Psoas muscle (tissue), 8 donors: Measurements from ENCODE around the gene ATP2A3. TPM values are rescaled to one million over a fixed set of nuclear protein-coding genes. Genes with fewer than 3 reads are reported as not detected.

ENCODE experiments used
- ATAC-seq, 4 donors: fragments of 200-7000 bp; cut with Tn5 transposase; one replicate each; pipeline ENCODE4 v1.9.1; 2020; ENCODE audit warnings: moderate library complexity in 3 of 4, mild to moderate bottlenecking in 2 of 4
- DNase-seq, 2 donors: peaks; one replicate each; pipeline ENCODE4 v3.0.0-alpha.2; 2020
- H3K27ac ChIP-seq: fragments of 200-600 bp; one replicate; pipeline ENCODE4 v1.8.0; 2022
- H3K27me3 ChIP-seq, 3 donors: fragments of 200-600 bp in 1 of 3; one replicate each; pipeline versions ENCODE4 v1.6.1 to v1.8.0; 2013 to 2022; ENCODE audit warnings: low read length in 2 of 3, mild to moderate bottlenecking in 2 of 3, moderate library complexity in 1 of 3; ENCODE audit not compliant: insufficient read depth in 3 of 3
- H3K36me3 ChIP-seq, 2 donors: fragments of 200-600 bp in 1 of 2; one replicate each; pipeline versions ENCODE4 v1.6.1 to v1.8.0; 2013 to 2022; ENCODE audit warnings: low read depth in 1 of 2, mild to moderate bottlenecking in 1 of 2, moderate library complexity in 1 of 2; ENCODE audit not compliant: insufficient read depth in 1 of 2
- H3K4me1 ChIP-seq: fragments of 200-600 bp; one replicate; pipeline ENCODE4 v1.8.0; 2022
- H3K4me3 ChIP-seq: fragments of 200-600 bp; one replicate; pipeline ENCODE4 v1.8.0; 2022; ENCODE audit warnings: mild to moderate bottlenecking
- H3K9me3 ChIP-seq: fragments of 200-600 bp; one replicate; pipeline ENCODE4 v1.8.0; 2022
- WGBS, 3 donors: extraction: QIAGEN DNeasy Blood & Tissue Kit; methylation state at CpG; one replicate each; pipeline versions ENCODE4 v1.1.6 to v1.1.7; 2013; 5-methylcytosine and 5-hydroxymethylcytosine counted together
- intact Hi-C, 2 donors: fragments of 100-400 bp; cut with DNase I; formaldehyde crosslinking; loops; one replicate each; pipeline versions ENCODE4 v1.11.0 to v1.14.2; 2022
- polyA plus RNA-seq, 3 donors: library from polyadenylated mRNA; stranded (reverse); fragments of 200-250 nt; gene quantifications; one replicate each; pipeline ENCODE4 v1.2.3, GENCODE V29; 2013
- total RNA-seq, 4 donors: library from RNA; stranded (reverse); fragmentation: NEBNext Ultra II Directional in 2 of 4; extraction: Animal tissue kit (Norgen Biotek cat#: 25700) in 2 of 4; gene quantifications; one replicate each; pipeline versions ENCODE4 v1.2.1 to v1.2.4, GENCODE V29; 2021 to 2023
- TF ChIP-seq, protein P1 (sequence below): fragments of 200-600 bp; IDR thresholded peaks from one replicate; pipeline ENCODE4 v1.8.0; 2022; ENCODE audit warnings: antibody characterized with exemption
- donor health status: healthy with polysubstance abuse.
- donor health status: DM: no; HTN: no; CAD: no; lungs with moderate emphysema.
- donor health status: Bipolar disorder and iron deficiency.
- donor health status: healthy.
- donor health status: DM: yes; HTN: yes; CAD: no.
- donor health status: DM: no; HTN: no; CAD: no.
- donor health status: DM: no; HTN: no; CAD: no.
- donor health status: DM: yes; HTN: yes; CAD: no.

The ATP2A3 gene
- total and polyA plus RNA-seq, 7 donors: 1.2 to 3.8 (median 3.0) TPM

GRCh38 chr17:3907483-3908216 is 56.6 kb downstream of the ATP2A3 start:
- peak in 3 of 4 donors; percentile 26 to 55 (median 52) for ATAC-seq
- no peak overlapping the region for H3K4me3 ChIP-seq

GRCh38 chr17:3906881-3907280 is 57.4 kb downstream of the ATP2A3 start:
- Histone ChIP-seq H3K27ac (no peak overlapping the region), H3K4me1 (no peaks in the 10 kb centered on the region), H3K36me3 (no peaks in the 10 kb centered on the region), H3K9me3 (no peaks in the 10 kb centered on the region), H3K27me3 (no peaks in the 10 kb centered on the region), H3K4me3 (no peak overlapping the region)
- intact Hi-C loops: loop anchor here in 1 of 2 donors (10.0 kb wide), 1 partner anchor 172 kb away; no protein-coding TSS in a partner anchor
- TF ChIP-seq, protein P1, sequence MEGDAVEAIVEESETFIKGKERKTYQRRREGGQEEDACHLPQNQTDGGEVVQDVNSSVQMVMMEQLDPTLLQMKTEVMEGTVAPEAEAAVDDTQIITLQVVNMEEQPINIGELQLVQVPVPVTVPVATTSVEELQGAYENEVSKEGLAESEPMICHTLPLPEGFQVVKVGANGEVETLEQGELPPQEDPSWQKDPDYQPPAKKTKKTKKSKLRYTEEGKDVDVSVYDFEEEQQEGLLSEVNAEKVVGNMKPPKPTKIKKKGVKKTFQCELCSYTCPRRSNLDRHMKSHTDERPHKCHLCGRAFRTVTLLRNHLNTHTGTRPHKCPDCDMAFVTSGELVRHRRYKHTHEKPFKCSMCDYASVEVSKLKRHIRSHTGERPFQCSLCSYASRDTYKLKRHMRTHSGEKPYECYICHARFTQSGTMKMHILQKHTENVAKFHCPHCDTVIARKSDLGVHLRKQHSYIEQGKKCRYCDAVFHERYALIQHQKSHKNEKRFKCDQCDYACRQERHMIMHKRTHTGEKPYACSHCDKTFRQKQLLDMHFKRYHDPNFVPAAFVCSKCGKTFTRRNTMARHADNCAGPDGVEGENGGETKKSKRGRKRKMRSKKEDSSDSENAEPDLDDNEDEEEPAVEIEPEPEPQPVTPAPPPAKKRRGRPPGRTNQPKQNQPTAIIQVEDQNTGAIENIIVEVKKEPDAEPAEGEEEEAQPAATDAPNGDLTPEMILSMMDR: no peak
- DNase-seq (no peak), ATAC-seq (no peak)
- WGBS, 3 donors: 87 to 89% (median 88%) methylated on average over 4 of the region's 4 CpGs

More at GRCh38 chr17:3907483-3908216, 56.6 kb downstream of the ATP2A3 start:
- no peak for DNase-seq
- TF ChIP-seq, protein P1: no peak
- Histone ChIP-seq H3K27ac (no peak overlapping the region), H3K9me3 (no peaks in the 10 kb centered on the region), H3K4me1 (no peaks in the 10 kb centered on the region), H3K27me3 (no peaks in the 10 kb centered on the region), H3K36me3 (no peaks in the 10 kb centered on the region)
- 79 to 84% (median 84%) methylated on average over 11 of the region's 11 CpGs for WGBS, 3 donors
- intact Hi-C loops: loop anchor here in 1 of 2 donors (10.0 kb wide), 1 partner anchor 173 kb away; no protein-coding TSS in a partner anchor

GRCh38 chr17:3905017-3905520 is 59.2 kb downstream of the ATP2A3 start:
- TF ChIP-seq, protein P1: no peak
- Histone ChIP-seq H3K4me1 (no peaks in the 10 kb centered on the region), H3K27ac (no peak overlapping the region), H3K9me3 (no peaks in the 10 kb centered on the region), H3K36me3 (no peaks in the 10 kb centered on the region), H3K27me3 (no peaks in the 10 kb centered on the region), H3K4me3 (no peak overlapping the region)
- 90 to 91% (median 91%) methylated on average over 11 of the region's 11 CpGs for WGBS, 3 donors
- ATAC-seq: no peak
- intact Hi-C loops: loop anchor here in 1 of 2 donors (10.0 kb wide), 1 partner anchor 170 kb away; no protein-coding TSS in a partner anchor
- no peak for DNase-seq

DNA sequence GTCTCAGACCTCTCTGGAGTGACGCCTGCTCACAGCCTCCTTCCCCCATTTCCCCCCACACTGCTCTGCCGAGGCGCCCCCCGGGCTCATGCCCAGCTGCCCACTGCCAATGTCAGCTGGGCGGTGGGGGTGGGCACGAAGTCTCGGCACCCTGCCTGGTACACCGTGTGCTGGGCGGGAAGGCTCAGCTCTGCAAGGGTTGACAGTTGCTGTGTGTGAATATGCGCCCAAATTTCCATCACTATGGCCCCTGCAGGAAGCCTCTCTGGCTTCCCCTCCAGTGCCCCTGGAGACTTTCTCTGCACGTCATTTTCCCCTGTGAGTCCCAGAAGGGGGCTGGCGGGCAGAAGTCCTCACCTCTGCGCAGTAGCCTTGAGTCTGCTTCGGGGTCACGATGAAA is 59.7 kb downstream of the ATP2A3 start:
- no peak for ATAC-seq
- Histone ChIP-seq H3K4me3 (no peak overlapping the region), H3K27ac (no peak overlapping the region), H3K4me1 (no peaks in the 10 kb centered on the region), H3K36me3 (no peaks in the 10 kb centered on the region), H3K9me3 (no peaks in the 10 kb centered on the region), H3K27me3 (no peaks in the 10 kb centered on the region)
- intact Hi-C loops: loop anchor here in 1 of 2 donors (10.0 kb wide), 1 partner anchor 170 kb away; no protein-coding TSS in a partner anchor
- DNase-seq: no peak
- TF ChIP-seq, protein P1: no peak
- 67 to 85% (median 81%) methylated on average over 14 to 15 of the region's 15 CpGs for WGBS, 3 donors
